ENCODE data around the gene FAT3. TPM values are rescaled to one million over a fixed set of nuclear protein-coding genes. Genes with fewer than 3 reads are reported as not detected.

FAT3 gene
- total RNA-seq, 3 donors from 2014 or later, result 0.64 to 5.0 (median 0.66) TPM

DNA sequence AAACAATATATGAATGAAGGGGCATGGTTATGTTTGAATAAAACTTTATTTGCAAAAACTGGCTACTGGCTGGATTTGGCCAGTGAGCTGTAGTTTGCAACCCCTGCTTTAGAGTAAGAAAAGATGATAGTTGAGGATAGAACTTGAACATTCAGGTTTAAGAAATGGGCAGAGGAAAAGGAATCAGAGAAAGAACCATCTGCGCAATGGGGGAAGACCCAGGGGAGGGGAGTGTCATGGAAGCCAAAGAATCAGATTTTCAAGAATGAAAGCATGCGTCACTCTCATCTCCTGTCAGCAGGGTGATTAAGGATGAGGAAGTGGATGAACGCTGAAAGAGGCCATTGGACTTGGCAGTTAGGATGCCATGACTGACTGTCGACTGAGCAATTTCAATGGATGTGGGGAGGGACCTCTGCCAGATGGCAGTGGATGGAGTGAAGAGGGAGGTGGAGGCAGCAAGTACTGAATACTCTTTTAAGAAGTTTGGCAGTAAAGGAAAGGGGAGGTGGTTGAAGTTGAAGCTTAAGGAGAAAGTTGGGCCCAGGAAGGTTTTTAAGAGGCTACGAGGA lies 21.2 kb downstream of the FAT3 start:
- intact Hi-C loops (cut with DNase I; ENCODE audit: low total_unique reads), result loop anchor here (10.0 kb wide), 1 partner anchor 261 kb away; no protein-coding TSS in a partner anchor
- TF ChIP-seq POLR2AphosphoS5 (IDR thresholded peaks at IDR 0.05) (no peak), CTCF (IDR thresholded peaks at IDR 0.05) (no peak), POLR2A (IDR thresholded peaks at IDR 0.05) (no peak)
- no peaks in the 10 kb centered on the region for H3K9me3 ChIP-seq

GRCh38 chr11:92246630-92247029 lies 22.0 kb downstream of the FAT3 start:
- intact Hi-C loops (cut with DNase I; ENCODE audit: low total_unique reads), result loop anchor here (10.0 kb wide), 1 partner anchor 262 kb away; no protein-coding TSS in a partner anchor
- no peaks in the 10 kb centered on the region for H3K4me1 ChIP-seq
- no peaks in the 10 kb centered on the region for H3K9me3 ChIP-seq
- H3K27ac ChIP-seq, result no peak overlapping the region
- no peak overlapping the region for H3K4me3 ChIP-seq
- TF ChIP-seq POLR2A (IDR thresholded peaks at IDR 0.05) (no peak), CTCF (IDR thresholded peaks at IDR 0.05) (no peak), POLR2AphosphoS5 (IDR thresholded peaks at IDR 0.05) (no peak)
- no peaks in the 10 kb centered on the region for H3K27me3 ChIP-seq
- DNase-seq (ENCODE audit: low spot score in 2 of 2), result no peak
- H3K36me3 ChIP-seq, result no peaks in the 10 kb centered on the region

More for the DNA sequence above, 21.2 kb downstream of the FAT3 start:
- no peak for DNase-seq (ENCODE audit: low spot score in 2 of 2)
- Histone ChIP-seq H3K27me3 (no peaks in the 10 kb centered on the region), H3K4me1 (no peaks in the 10 kb centered on the region), H3K36me3 (no peaks in the 10 kb centered on the region), H3K27ac (no peak overlapping the region), H3K4me3 (no peak overlapping the region)

- intact Hi-C loops (cut with DNase I; ENCODE audit: low total_unique reads), result loop anchor here (10.0 kb wide), 1 partner anchor 264 kb away; no protein-coding TSS in a partner anchor
- H3K27ac ChIP-seq, result no peak overlapping the region
- no peak overlapping the region for H3K4me3 ChIP-seq
- no peaks in the 10 kb centered on the region for H3K36me3 ChIP-seq
- no peaks in the 10 kb centered on the region for H3K4me1 ChIP-seq
- no peaks in the 10 kb centered on the region for H3K27me3 ChIP-seq
- DNase-seq (ENCODE audit: low spot score in 2 of 2), result no peak
- TF ChIP-seq POLR2AphosphoS5 (IDR thresholded peaks at IDR 0.05) (no peak), CTCF (IDR thresholded peaks at IDR 0.05) (no peak), POLR2A (IDR thresholded peaks at IDR 0.05) (no peak)
- H3K9me3 ChIP-seq, result no peaks in the 10 kb centered on the region
Observed at GRCh38 chr11:92249156-92249753, 24.6 kb downstream of the FAT3 start.

DNA sequence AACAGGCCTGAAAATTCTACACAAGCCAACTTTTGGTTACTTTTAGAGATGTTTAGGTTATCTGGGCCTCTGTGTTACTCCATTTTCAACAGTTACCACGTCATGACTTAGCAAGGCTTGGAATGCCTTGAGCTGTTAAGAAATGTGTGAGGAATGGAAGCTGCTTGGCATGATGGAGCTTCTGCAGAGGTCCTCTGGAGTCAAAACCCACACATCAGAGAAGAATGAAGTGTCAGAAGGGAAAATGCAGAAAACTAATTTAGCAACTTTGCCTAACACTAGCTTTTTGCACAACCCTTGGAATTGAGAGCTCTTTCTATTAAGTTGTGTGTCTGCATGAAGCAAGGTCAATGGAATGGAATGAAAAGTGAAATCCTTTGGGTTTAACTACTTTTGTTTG lies 27.4 kb downstream of the FAT3 start:
- TF ChIP-seq POLR2A (IDR thresholded peaks at IDR 0.05), result no peak
- TF ChIP-seq CTCF (IDR thresholded peaks at IDR 0.05), result no peak
- TF ChIP-seq POLR2AphosphoS5 (IDR thresholded peaks at IDR 0.05), result no peak
- Histone ChIP-seq H3K27ac (no peak overlapping the region), H3K27me3 (no peaks in the 10 kb centered on the region), H3K4me3 (no peak overlapping the region), H3K4me1 (no peaks in the 10 kb centered on the region), H3K36me3 (no peaks in the 10 kb centered on the region), H3K9me3 (no peaks in the 10 kb centered on the region)
- intact Hi-C loops (cut with DNase I; ENCODE audit: low total_unique reads), result no loop called here
- no peak for DNase-seq (ENCODE audit: low spot score in 2 of 2)

DNA sequence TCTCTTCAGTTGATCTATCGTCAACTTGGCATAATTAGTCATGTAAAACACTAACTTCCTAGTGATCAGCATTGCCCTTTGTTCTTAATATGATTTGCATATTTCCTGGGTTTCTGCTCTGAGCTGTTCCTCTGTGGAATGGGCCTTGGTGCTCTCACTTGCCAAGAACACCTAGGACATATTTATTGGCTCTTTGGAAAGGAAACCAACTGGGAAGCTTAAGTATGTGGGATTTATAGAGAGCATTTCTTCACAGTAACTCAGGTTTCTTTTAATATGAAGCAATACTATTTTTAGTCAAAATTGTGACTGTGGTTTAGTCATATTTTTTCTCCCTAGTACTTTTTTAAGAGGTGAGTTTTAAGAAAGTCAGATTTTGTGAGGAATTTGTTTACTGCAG lies 28.8 kb downstream of the FAT3 start:
- Histone ChIP-seq H3K9me3 (no peaks in the 10 kb centered on the region), H3K36me3 (no peaks in the 10 kb centered on the region), H3K27ac (no peak overlapping the region), H3K27me3 (no peaks in the 10 kb centered on the region), H3K4me1 (no peaks in the 10 kb centered on the region), H3K4me3 (no peak overlapping the region)
- intact Hi-C loops (cut with DNase I; ENCODE audit: low total_unique reads), result no loop called here
- no peak for TF ChIP-seq POLR2A (IDR thresholded peaks at IDR 0.05)
- no peak for DNase-seq (ENCODE audit: low spot score in 2 of 2)
